ENCODE measurements around the gene TBC1D22B. TPM values are rescaled to one million over a fixed set of nuclear protein-coding genes. Genes with fewer than 3 reads are reported as not detected.
"Not testable (repeated sequence)": the region's sequence is repeated elsewhere in the genome, so short reads cannot be mapped to it uniquely, and the experiment has no call there.

The TBC1D22B gene
- polyA plus RNA-seq, 12 donors = 6.6 to 12.9 (median 7.3) TPM; not detected in 1

GRCh38 chr6:37320646-37321045, 63.1 kb downstream of the TBC1D22B start:
- DNase-seq = no peak

- DNase-seq = no peak
These were observed 63.5 kb downstream of the TBC1D22B start for GRCh38 chr6:37321101-37321500.

- DNase-seq = no peak
These were observed 64.2 kb downstream of the TBC1D22B start for GRCh38 chr6:37321516-37322415.

- DNase-seq = peak; percentile 11
These were observed 66.0 kb downstream of the TBC1D22B start for GRCh38 chr6:37323580-37323979.

- DNase-seq = no peak
These were observed 66.8 kb downstream of the TBC1D22B start for GRCh38 chr6:37324131-37325033.

DNA sequence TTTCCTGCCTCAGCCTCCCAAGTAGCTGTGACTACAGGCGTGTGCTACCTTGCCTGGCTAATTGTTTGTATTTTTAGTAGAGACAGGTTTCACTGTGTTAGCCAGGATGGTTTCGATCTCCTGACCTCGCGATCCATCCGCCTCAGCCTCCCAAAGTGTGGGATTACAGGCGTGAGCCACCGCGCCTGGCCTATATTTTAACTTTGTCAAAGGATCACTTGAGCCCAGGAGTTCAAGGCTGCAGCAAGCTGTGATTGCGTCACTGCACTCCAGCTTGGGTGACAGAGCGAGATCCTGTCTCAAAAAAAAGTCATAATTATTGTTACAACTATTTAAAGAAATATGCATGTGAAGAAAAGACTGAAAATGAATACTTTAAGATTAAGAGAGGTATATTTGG, 72.8 kb downstream of the TBC1D22B start:
- DNase-seq = not testable (repeated sequence)

- DNase-seq = no peak
These were observed 73.5 kb downstream of the TBC1D22B start for GRCh38 chr6:37331047-37331446.

GRCh38 chr6:37332894-37333293, 75.3 kb downstream of the TBC1D22B start:
- no peak for DNase-seq

GRCh38 chr6:37334047-37334446, 76.5 kb downstream of the TBC1D22B start:
- no peak for DNase-seq

GRCh38 chr6:37338317-37338716, 80.7 kb downstream of the TBC1D22B start:
- DNase-seq = not testable (repeated sequence)

DNA sequence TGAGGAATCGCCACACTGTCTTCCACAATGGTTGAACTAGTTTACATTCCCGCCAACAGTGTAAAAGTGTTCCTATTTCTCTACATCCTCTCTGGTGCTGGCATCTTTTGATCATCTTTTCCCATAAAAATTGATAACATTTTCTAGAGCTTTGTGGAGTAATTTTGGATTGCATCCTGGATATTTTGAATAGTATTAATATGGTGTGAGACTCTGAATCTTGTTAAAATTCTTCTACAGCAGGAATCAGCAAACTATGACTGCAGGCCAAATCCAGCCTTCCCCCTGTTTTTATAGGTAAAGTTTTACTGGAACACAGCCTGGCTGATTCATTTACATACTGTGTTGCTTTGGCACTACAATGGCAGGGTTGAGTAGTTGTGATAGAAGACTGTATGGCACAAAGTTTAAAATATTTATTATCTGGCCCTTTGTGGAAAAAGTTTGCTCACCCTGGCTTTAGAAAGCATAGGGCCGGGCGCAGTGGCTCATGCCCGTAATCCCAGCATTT, 81.2 kb downstream of the TBC1D22B start:
- DNase-seq = no peak

DNA sequence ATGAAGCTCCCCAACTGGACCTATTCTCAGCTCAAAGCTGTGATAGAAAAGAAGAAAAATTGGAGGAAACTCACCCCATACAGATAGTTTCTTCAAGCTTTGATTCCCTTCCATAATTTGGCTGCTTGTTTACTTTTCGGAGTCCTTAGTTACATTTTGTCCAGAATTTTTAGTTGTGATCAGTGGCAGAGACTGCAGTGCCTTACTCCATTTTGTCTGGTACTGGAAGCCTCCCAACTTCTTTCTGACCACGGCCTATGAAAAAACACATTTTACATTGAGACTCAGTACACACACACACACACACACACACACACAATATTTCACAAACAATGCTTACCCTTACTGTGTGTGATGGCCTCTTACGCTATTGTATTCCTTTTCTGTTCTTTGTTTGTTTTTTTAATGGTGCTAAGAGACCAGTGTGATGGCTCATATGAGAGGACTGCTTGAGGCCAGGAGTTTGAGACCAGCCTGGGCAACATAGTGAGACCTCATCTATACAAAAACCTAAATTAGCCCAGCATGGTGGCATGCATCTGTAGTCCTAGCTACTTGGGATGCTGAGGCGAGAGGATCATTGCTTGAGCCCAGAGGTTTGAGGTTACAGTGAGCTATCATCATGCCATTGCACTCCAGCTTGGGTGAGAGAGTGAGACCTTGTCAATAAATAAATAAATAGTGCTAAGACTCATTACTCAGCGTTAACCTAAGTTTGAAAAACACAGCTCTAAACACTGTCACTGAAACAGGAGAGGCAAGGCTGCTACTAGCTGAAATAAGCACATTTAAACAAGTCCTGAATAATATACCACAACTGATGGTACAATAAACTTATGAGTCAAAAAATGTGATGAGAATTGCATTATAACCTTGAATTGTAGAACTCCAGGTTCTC, 82.4 kb downstream of the TBC1D22B start:
- DNase-seq = no peak

- DNase-seq = no peak
These were observed 83.0 kb downstream of the TBC1D22B start for GRCh38 chr6:37340639-37340943.

GRCh38 chr6:37343248-37343647, 85.7 kb downstream of the TBC1D22B start:
- DNase-seq = no peak

DNA sequence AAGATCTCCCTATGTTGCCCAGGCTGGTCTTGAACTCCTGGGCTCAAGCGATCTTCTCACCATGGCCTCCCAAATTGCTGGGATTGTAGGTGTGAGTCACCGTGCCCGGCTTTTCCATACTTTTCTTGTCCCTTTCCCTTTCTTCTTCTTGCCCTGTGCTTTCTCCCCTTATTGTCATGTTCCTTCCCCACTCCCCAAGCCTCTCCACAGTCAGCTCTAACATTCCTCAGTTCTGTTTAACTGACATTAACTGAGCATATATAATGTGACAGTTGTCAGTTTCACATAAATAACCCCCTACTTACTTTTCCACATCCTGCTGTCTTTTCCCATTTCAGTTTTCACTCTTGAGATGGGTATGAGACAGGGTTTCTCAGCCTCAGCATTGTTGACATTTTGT, 86.7 kb downstream of the TBC1D22B start:
- DNase-seq = no peak

DNA sequence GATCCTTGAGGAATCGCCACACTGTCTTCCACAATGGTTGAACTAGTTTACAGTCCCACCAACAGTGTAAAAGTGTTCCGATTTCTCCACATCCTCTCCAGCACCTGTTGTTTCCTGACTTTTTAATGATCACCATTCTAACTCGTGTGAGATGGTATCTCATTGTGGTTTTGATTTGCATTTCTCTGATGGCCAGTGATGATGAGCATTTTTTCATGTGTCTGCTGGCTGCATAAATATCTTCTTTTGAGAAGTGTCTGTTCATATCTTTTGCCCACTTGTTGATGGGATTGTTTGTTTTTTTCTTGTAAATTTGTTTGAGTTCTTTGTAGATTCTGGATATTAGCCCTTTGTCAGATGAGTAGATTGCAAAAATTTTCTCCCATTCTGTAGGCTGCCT, 88.2 kb downstream of the TBC1D22B start:
- DNase-seq = not testable (repeated sequence)

DNA sequence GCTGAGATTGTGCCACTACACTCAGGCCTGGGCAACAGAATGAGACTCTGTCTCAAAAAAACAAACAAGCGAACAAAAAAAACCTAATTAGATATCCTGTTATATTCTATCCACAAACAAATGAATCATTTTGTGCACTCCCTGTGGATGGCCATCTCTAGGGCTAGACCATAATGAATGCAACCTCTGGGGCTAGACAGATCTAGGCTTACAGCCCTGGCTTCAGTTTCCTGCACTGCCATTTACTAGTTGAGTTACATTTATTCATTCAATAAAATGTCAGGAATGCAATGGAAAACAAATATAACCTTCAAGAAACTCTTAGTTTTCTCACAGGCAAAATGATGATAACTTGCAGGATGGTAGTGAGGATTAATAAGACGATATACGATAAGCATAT, 89.6 kb downstream of the TBC1D22B start:
- no peak for DNase-seq

DNA sequence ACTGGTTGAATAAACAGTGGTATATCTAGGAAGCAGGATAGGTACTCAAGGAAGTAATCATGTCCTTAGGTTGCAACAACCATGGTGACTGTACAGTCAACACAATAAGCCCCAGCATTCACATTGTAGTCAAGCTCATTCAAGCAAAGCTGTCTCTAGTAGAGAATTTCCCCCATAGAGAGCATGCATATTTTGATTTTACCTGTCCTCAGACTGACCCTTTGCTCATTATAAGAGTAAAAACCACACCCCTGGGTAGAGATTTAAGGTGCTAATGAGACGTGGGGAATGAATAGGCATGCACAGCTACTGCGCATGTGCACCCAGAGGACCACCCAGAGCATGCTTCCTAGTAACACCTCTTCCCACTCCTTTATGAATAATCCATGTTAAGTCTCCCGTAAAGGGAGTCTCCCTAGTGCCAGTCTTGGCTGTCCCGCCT, 90.1 kb downstream of the TBC1D22B start:
- no peak for DNase-seq

DNA sequence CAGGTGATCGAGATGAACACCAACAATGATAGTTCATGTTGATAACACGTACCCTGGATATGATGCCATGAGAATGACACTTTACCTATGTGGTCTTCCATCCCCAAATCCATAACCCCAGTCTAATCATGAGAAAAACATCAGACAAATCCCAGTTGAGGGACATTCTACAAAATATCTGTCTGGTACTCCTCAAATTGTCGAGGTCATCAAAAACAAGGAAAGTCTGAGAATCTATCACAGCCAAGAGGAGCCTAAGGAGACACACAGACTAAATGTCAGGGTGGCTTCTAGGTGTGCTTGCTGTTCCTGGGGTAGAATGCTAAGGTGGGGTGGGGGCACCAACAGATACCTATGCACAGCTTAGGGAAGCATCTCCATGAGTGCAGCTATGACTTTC, 93.5 kb downstream of the TBC1D22B start:
- DNase-seq = no peak

GRCh38 chr6:37352384-37352783, 94.8 kb downstream of the TBC1D22B start:
- no peak for DNase-seq

GRCh38 chr6:37353761-37354525, 96.4 kb downstream of the TBC1D22B start, which contains the start of gene RNF8:
TSS of gene RNF8 (plus strand) at chr6:37353983. CDS start at chr6:37354165, 182 bp downstream.
- DNase-seq = peak; percentile 92

Measured in muscle of arm (tissue), 12 donors.